Measurements from ENCODE around the gene STK10.
A peak's percentile ranks its signal among the peaks of the same experiment; 100 is the strongest.

STK10 gene

DNA sequence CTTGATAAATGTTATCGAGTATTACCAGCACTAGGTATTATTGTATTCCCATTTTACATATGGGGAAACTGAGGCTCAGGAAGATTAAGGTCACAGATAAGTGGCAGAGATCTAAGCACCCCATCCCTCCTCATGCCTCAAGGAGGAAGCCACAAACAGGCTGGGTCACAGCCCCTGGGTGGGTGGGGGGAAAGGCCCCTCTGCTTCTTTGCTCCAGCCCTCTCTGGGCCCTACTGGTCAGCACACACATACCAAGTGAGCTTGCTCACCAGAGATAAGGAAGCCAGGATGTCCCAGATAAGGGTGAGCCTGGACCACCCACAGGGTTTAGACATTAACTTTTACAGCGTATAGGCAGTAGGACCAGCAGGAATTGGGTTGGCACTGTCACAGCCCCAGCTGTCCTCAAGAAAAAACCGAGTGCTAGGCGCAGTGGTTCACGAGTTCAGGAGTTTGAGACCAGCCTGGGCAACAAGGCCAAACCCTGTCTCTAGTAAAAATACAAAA is 45.3 kb downstream of the STK10 start:
- no peak for DNase-seq (ENCODE audit: low spot score)

DNA sequence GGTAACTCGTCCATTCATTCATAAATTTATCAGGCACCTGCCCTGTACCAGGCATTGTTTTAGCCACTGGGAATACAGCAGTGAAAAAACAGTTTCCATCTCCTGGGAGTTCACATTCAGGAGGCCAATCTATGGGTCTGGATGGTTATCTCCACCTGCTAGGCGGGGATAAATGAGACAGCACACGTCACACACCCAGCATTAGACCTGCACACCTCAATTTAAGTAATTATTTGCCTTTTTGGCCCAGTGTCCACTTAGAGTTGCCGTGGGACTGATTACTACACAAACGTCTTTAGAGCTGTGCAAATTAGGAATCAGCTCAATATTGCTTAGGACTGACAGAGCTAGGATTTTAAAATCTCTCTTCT is 46.1 kb downstream of the STK10 start:
- DNase-seq (ENCODE audit: low spot score): no peak

DNA sequence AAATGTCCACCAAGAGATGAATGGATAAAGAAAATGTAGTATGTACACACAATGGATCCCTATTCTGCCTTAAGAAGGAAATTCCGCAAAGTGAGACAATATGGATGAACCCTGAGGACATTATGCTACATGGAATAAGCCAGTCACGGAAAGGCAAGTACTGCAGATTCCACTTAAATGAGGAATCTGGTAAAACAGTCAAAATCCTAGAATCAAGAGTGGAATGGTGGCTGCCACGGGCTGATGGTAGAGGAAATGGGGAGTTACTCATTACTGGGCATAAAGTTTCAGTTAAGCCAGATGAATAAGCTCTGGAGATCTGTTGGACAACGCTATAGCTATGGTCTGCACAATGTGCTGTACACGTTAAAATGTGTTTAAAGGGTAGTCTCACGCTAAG is 47.2 kb downstream of the STK10 start:
- DNase-seq (ENCODE audit: low spot score): no peak

DNA sequence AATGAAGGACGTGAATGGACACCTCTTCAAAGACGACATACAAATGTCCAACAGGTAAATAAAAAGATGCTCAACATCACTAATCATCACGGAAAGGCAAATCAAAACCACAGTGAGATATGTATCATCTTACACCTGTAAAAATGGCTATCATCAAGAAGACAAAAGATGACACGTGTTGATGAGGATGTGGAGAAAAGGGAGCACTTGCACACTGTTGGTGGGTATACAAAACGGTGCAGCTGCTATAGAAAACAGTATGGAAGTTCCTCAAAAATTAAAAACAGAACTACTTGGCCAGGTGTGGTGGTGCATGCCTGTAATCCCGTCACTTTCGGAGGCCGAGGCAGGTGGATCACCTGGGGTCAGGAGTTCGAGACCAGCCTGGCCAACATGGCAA is 47.9 kb downstream of the STK10 start:
- DNase-seq (ENCODE audit: low spot score): no peak

DNA sequence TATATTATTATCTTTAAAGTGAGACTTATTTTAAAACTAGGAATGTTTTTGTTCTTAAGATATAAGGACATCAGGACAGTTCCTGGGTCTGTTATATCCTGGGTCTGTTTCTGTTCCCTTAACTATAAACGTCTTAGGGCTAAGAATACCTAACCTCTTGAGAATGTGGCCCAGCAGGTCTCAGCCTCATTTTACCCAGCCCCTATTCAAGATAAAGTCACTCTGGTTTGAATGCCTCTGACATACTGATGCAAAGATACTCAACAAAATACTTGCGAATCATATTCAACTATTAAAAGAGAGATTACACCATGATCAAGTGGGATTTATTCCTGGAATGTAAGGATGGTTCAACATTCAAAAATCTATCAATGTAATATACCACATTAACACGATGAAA is 51.0 kb downstream of the STK10 start:
- no peak for DNase-seq (ENCODE audit: low spot score)

DNA sequence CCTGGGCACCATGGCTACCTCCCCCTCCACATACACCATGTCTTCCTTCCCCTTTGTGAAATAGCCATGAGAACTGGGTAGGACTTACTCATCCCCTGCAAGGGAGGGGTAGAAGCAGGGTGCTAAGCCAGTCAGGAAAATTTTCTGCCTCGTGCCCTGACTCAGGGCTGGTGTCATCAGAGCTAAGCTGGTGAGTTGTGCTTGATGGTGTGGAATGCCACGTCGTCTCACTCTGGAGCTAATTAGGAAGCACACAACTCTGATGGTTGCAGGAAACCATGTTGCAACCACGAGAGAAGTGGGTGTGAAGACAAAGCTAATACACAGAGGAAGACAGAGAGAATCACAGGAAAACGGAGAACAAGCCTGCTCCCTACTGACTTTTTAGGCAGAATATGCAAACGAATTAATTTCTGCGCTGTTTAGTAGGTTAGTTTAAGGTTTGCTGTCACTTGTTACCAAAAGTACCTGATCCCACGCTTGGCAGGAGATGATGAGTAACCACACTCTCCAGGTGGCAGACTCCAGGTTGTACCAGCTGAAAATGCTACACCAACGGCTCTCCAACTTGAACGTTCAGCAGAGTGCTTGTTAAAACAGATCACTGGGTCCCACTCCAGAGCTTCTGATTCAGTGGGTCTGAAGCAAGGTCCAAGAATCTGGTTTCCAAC is 54.5 kb downstream of the STK10 start:
- no peak for DNase-seq (ENCODE audit: low spot score)

DNA sequence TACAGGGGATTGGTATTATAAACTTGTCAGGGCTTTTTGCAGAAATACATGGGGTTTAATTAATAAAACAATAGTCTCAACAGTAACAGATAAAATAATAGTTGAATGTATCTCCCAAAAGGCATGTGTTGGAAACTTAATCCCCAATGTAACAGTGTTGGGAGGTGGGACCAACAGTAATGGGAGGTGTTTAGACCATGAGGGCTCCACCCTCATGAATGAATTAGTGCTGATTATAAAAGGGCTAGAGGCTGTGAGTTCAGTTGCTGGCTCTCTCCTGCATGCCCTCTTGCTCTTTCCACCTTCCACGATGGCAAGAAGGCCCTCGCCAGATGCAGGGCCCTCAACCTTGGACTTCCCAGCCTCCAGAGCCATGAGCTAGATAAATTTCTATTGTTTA is 56.3 kb downstream of the STK10 start:
- DNase-seq (ENCODE audit: low spot score): no peak

DNA sequence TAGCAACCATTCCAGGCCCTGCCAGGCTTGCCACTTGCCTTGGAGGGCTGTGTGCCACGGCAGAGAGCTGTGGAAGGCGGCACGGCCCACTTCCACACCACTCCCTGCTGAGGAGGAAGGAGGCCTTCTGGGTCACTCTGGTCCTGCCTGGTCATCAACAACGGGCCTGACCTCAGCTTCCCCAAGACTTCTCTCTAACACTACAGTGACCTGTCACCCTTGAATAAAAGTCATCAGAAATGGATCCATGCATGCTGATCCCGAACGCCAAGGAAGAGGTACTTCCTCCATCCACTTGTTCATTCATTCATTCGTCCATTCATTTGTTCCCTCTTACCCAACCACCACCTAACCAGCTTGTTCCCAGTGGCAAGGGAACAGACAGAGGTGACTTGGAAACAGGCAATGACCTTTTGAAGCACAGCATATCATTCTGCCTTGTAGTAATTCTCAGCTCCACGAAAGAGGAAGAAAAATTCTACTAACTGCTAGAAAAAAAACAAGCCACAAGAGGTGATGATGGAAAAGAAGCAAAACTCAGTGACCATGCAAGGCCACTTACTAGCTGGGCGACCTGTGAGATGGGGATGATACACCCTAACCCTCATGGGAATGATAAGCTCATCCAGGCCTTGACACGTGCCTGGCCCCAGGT is 58.6 kb downstream of the STK10 start:
- DNase-seq (ENCODE audit: low spot score): no peak

DNA sequence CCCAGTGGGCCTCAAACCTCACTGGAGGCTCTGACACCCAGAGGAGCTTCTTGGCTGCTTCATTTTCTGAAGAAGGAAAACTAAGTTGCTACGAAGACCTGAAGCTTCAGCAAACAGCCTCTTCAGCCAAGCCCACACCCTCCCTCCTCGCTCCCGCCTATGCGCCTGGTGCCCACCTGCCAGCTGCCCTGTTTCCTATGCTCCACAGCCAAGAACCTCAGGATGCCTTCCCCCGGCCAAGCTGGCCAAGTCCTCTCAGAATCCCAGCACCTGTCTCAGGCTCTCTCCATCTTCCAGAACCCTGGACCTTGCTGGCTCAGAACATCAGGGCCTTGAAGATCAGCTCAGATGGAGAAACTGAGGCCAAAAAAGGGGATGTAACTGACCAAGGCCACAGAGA is 60.4 kb downstream of the STK10 start:
- DNase-seq (ENCODE audit: low spot score): peak; percentile 83

DNA sequence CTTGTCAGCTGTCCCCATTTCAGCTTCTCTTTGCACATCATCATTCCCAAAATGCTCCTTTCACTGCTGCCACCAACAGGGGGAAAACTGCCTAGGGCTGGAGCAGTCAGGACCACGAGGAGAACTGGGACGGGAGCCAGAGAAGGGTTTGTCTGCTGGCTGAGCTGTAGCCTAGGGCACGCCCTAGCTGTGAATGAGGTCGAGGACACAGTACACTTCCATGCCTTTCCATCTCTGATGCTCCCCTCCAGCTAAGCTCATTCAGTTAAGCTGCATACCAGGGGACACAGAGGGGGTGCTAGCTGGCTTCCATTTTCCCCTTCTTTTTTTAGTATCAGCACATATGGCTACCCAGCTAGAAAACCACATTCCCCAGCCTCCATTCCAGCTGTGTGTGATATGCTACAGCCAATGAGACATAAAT is 64.7 kb downstream of the STK10 start:
- peak; percentile 86 for DNase-seq (ENCODE audit: low spot score)

DNA sequence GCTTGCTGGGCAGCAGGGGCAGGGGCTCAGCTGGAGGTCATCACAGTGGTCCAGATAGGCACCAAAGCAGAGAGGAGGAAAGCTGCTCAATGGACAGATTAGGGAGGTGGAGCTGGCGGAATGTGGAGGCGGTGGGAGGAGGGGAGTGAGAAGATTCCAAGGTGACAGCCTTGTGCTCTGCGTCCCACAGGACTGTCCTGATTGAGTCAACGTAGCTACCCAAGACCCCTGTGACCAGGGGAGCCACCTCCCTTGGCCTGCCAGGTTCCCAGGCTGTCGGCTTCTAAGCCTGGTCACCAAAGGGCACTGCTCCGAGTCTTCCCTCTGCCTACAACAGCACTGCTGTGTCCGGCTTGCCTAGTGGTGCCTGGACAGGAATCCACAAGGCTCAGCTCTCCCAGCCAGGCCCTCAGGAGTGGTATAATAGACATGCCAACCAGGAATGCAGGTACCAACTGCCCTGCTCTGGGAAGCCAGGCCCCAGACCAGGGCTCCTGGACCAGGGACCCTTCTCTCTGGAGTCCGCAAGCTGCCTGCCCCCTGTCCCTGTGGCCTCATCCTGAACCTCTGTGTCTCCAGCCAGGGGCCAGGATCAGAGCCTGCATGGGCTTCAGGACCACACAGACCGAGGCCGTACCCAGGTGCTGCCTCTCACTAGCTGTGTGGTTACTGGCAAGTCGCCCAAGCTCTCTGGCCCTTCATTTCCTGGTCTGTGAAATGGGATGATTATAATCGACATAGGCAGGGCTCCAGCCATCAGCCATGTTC is 67.9 kb downstream of the STK10 start:
- DNase-seq (ENCODE audit: low spot score): peak; percentile 56

DNA sequence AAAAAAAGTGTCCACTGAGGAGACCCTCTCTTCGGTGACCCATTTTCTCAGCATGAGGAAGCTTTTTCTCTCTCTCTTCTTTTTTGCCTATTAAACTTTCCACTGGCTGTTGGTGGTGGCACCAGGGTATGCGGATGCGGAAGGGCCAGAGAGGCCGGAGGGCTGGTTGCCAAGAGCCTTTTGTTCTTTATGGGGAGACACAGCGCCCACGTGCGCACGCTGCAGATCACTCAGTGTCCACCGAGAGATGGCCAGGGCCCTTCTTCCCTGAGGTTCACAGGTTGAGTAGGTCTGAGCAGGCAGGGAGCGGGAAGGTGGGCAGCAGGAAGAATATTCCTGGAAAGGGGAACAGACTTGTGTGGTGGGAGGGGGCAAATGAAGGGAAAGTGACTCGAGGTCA is 69.1 kb downstream of the STK10 start:
- DNase-seq (ENCODE audit: low spot score): peak; percentile 22

DNA sequence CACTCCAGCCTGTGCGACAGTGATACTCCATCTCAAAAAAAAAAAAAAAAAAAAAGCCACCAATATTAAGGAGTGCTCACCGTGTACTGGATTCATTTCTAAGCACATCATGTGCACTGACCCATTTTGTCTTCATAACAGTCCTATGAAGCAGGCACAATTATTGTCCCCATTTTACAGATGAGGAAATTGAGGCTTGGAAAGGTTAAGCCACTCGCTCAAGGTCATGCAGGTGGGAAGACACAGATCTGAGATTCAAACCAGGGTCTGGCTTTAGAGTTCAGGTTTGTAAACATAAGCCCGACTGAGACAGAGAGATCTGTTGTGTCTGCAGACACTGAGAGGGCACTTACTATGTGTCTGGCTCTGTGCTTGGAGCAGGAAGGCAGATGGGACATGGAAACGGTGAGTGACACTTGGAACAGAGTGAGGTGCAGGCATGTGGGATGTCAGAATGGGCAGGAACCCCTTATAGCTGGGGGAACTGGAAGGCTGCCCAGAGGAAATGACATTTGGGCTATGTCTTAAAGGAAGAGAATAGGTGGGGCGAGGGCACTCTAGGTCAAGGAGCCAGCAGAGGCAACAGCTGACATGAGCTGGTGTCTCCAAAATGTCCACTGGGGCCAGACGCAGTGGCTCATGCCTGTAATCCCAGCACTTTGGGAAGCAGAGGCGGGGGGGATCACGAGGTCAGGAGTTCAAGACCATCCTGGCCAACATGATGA is 69.9 kb downstream of the STK10 start:
- peak; percentile 71 for DNase-seq (ENCODE audit: low spot score)

DNA sequence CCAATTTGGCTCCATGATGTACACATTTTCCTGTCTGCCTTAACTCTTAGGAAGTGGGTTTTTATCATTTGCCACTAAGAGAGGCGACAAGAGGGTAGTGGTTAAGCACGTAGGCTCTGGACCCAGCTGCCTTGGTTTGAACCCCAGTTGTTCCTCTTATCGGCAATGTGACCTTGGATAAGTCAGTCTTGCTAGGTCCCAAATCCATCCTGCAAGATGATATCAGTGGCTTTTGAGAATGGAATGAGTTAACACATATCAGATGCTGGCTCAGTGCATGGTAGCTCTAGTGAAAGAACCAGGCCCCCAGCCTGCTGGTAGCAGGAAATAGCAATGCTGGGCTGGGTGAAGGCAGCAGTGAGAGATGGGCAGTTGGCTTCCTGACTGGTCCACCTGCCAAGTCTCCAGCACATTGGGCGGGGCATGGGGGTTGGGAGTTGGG is 72.5 kb downstream of the STK10 start:
- DNase-seq (ENCODE audit: low spot score): peak; percentile 84

DNA sequence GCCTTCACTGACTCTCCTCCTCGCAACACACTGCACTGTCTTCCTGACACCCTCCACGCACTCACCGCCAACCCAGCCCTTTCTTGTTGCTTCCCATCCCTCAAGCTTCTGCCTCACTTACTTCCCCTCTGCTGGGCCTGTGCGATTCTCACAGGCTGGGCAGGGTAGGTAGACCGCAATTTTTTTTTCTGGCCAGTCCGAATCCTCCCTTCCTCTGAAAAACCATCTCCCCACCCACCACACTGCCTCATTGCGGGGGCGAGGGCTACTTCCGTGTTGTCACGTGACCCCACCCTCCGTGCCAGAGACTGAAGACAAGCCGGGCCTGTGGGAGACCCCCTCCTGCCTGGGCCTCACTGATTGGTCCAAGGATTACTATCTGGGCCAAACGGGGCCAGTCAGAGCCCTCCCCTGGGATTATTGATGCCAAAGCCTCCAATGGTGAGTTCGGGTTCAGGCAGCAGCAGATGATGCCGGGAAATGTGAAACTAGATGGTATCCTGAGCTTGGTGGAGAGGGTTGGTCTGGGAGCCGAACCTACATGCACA is 73.1 kb downstream of the STK10 start:
- no peak for DNase-seq (ENCODE audit: low spot score)

DNA sequence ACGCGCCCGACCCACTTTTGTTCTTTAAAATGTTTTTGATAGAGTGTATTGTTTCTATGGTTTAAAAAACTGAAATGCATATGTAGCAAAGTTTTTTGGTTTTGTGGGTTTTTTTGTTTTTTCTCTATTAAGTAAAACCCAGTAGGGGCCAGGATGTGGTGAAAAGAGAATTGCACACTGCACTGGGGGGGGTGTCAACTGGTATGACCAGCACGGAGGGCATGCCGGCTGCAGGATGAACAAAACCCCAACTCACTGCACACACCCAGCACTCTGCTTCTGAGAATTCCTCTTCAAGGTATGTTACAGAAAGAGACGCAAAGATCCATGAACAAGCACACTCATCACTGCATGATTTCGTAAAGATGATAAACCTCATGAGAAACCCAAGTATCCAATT is 75.0 kb downstream of the STK10 start:
- DNase-seq (ENCODE audit: low spot score): peak; percentile 25

DNA sequence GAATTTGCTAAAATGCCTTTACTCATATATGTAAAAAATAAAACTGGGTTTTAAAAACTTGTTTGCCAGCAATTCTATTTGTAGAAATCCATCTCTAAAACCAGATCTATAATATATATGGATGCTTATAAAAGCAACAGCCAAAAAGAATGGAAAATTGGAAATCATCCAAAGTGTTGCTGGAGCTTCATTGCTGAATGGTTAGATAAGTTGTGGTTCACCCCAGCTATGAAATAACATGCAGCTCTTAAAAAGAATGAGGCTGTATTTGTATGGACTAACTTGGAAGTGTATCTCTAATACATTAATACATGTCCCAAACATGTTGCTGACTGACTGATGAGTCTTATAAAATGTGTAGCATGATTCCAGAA is 76.2 kb downstream of the STK10 start:
- no peak for DNase-seq (ENCODE audit: low spot score)

DNA sequence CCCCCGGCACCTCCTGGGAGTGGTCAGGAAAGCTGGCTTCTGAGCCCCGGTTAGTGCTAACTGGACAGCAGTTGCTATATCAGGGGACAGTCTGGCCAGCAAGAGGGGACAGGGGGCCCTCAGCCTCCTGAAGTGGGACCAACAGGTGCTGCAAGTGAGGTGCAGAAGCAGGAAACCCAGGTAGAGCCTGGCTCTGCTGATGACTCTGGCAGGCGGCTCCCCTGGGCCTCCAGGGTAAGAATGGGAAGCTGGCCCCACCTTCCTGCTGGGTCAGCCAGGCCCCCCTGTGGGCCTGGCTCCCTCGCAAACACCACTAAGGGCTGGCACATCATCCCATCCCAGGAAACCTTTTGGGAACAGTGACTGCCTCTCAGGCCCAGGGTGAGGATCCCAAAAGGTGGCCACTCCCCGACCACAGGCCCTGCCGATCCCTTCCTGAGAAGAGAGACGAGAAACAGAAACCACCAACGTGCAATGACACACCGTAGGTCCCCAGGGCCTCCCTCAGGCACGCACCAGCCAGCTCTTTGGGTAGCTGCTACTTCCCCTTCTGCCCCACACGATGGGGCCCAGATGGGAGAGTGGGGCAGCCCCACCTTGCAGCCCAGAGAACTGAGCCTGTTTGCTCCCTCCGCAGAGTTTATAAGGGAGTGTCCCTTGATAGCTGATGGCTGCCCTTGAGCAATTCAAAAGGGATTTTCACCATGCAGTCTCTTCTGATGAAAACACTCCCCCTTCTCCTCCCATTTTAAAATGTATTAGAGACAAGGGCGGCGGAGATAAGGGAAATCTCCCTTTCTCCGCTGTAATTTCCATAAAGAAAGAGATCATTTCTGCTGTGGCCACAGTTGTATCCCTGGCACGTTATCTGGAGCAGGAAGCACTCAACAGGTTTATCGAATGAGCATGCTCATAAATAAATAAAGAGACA is 76.8 kb downstream of the STK10 start:
- peak; percentile 42 for DNase-seq (ENCODE audit: low spot score)

DNA sequence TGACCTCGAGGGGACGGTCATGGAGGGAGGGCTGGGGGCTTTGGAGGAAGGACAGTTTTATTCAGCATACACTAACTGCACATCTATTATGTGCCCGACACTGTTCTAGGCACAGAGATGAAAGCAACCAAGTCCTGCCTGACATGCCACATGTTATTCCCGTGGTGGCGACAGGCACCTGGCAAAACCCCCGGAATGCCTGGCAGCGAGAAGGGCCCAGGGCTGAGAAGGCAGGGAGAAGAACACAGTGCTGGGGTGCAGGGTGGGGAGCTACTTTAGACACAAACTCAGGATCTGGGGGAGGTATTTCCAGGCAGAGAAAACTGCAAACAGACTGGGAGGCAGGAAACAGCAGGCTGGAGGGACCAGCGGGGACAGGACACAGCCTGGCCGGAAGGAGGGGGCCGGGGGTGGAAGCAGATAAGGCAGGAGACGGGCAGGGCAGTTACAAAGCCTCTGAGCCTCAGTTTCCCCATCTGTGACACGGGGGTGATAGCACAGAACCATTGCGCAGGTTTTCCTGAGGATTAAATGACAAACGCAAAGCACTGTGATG is 77.7 kb downstream of the STK10 start:
- peak; percentile 21 for DNase-seq (ENCODE audit: low spot score)

DNA sequence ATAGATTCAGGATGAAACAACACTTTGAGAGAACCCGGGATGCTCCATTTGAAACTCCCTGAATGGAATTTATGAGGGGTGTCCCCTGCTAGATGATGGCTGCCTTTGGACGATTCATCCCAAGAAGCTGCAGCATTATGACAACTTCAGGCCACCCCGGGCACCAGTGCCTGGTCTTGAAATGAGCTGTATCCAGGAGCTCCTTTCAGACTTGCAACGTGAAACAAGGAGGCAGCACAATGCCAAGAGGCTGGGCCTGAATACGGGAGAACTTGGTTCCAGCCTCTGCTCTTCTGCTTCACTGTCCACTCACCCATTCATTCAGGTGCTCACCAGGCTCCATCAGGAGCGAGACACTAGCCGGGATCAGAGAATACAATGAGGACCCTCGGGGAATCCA is 78.3 kb downstream of the STK10 start:
- peak; percentile 50 for DNase-seq (ENCODE audit: low spot score)

DNA sequence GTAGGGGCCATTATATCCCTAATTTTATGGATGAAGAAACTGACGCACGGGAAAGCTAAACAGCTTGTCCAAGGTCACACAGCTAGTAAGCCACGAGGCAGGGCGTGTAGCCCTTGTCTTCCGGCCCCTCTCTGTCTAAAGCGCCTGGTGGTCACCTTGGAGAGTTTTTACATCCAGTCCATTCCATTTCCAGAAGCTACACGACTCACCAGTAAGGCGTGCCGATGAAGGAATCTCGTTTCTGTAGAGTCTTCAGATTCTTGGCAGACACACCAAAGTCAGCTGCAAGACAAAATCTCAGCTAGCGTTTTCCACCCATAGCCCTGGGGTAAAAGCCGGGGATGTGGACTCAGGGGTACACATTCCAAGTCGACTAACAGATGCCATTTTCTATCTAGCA is 80.5 kb downstream of the STK10 start:
- peak; percentile 65 for DNase-seq (ENCODE audit: low spot score)

All from cerebellar cortex (tissue), 1 donor.